Measurements from ENCODE around the gene ARIH2.

ARIH2 gene

GRCh38 chr3:49020330-49021212 is 101.9 kb downstream of the ARIH2 start:
- peak; percentile 43 for DNase-seq

GRCh38 chr3:49021213-49021812 is 102.7 kb downstream of the ARIH2 start:
- DNase-seq: peak; percentile 98

GRCh38 chr3:49021813-49022687 is 103.4 kb downstream of the ARIH2 start, which contains the start of gene NDUFAF3:
Gene NDUFAF3 (plus strand): TSS chr3:49022121. CDS start chr3:49022145, 24 bp downstream.
- peak; percentile 92 for DNase-seq

DNA sequence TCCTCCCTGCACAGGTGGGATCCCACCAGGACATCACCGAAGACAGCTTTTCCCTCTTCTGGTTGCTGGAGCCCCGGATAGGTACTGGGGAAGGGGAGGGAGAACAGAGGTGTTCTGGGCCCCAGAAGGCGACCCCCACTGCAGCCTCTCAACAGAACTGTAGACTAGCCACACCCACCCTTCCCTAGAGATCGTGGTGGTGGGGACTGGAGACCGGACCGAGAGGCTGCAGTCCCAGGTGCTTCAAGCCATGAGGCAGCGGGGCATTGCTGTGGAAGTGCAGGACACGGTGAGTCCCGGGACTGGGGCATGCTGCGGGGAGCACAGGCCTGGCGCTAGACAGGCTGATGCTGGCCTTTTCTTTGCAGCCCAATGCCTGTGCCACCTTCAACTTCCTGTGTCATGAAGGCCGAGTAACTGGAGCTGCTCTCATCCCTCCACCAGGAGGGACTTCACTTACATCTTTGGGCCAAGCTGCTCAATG is 104.1 kb downstream of the ARIH2 start:
- no peak for DNase-seq

DNA sequence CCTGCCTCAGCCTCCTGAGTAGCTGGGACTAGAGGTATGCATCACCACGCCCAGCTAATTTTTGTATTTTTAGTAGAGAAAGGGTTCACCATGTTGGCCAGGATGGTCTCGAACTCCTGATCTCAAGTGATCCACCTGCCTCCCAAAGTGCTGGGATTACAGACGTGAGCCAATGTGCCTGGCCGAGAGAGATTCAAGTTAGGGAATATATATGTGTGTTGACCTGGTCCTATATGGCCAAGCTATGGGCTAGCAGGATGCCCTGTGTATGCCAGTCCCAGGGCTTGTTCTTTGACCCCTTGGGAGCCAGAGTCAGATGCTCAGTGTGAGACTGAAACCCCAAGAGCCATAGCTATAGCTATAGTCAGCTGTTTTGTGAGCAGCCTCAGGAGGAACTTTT is 105.1 kb downstream of the ARIH2 start:
- no peak for DNase-seq

DNA sequence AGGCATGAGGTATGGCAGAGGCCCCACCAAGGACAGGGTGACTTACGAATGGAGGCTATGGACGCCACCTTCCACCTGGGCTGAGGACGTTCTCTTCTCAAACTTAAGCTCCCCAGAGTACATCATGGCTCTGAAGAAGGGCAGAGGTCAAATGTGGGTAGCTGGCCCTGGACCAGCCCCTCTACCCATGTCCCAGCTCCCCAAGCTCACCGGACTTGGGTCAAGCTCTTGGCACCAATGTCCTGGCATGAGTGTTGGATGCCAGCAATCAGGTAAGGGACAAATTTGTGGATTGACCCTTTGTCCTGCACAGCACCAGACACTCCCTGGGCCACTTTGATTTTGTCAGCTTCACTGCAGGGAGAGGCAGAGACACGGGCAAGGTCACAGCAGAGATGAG is 105.8 kb downstream of the ARIH2 start:
- DNase-seq: no peak

DNA sequence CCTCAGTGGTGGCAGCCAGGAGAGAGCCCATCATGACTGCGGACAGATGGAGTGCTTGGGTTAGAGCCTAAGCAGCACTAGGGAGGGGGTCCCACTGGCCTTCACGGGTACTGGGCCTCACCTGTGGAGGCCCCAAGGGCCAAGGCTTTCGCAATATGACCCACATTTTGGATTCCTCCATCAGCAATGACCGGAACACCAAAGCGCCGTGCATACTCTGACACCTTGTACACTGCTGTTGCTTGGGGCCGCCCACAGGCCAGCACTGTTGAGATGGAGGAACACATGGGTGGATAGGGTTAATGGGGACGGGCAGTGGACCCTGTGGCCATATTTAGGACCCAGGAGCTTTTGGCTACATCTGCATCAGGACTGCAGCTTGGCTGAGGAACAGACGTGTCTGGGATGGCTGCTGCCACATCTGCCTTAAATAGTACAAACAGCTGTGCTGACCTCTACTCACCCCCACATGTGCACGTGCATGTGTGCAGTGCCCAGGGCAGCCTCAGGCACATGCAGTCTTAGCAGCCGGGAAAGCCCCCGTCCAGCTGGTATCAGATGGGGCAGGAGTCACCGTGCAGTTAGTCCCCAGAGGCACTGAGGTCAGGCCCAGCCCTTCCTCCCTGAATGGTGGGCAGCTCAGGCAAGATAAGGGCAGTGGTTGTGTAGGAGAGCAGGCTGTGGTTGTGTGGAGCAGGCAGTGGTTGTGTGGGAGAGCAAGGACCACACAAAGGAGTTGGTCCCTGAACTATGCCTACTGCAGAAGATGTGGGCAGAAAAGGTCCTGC is 106.6 kb downstream of the ARIH2 start:
- no peak for DNase-seq

DNA sequence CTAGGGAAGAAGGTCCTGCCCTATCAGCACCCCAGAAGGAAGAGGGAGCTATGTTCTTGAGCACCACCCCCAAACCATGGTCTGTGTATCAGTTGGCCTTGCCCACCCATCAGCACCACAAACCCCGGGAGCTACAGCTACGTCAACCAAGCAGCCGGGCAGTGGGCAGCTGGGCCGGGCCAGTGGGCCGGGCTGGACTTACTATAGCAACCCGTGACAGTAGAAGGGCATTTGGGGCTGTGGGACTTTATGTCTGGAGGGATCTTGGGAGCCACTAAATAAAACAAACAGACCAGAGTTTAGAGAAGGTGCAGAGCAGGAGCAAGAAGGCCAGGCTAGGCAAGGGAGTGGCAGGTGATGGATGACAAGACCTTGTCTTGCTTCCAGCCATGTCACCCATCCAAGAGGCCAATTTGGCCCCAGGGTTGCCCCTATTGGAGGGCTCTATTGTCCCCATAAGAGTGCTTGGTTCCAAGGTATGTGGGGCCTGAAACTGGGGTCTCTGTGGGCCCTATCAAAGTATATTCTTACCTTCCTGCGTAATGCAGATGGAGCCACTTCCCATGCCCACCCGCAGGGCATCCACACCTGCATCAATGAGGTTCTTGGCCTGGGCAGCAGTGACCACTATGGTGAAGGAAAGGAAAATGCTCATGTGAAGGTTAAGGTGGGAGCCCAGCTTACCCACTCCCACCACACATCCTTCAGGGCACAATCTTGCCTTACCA is 107.3 kb downstream of the ARIH2 start:
- no peak for DNase-seq

DNA sequence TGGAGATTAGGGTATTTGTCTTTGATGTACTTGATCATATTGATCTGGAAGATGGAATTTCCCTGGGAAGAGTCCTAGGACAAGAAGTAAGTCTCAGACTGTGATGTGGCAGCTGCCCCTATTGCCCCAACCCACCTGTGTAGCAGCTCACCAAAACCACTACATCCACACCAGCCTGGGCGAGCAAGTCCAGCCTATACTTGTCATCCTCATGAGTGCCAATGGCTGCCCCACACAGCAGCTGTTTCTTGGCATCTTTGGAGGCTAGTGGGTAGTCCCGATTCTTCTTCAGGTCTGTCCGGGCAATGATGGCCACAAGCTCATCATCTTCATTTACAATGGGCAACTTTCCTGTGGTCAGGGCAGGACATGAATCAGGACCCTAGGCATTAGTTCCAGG is 107.9 kb downstream of the ARIH2 start:
- no peak for DNase-seq

- no peak for DNase-seq
Observed at GRCh38 chr3:49027634-49028033, 109.0 kb downstream of the ARIH2 start.

DNA sequence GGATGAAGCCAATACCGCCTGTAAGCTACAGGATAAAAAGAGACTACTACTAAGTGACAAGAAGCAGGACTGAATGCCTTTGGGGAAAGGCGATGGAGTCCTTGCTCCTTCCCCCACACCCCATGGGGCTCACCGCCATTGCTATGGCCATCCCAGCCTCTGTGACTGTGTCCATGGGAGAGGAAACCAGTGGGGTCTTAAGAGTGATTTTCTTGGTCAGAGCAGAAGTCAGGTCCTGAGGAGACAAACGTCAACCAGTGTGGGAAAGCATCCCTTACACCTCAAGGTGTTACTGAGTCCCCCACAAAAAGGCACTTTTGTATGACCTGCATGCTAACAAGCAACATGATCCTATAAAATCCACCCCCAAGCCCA is 109.6 kb downstream of the ARIH2 start:
- no peak for DNase-seq

DNA sequence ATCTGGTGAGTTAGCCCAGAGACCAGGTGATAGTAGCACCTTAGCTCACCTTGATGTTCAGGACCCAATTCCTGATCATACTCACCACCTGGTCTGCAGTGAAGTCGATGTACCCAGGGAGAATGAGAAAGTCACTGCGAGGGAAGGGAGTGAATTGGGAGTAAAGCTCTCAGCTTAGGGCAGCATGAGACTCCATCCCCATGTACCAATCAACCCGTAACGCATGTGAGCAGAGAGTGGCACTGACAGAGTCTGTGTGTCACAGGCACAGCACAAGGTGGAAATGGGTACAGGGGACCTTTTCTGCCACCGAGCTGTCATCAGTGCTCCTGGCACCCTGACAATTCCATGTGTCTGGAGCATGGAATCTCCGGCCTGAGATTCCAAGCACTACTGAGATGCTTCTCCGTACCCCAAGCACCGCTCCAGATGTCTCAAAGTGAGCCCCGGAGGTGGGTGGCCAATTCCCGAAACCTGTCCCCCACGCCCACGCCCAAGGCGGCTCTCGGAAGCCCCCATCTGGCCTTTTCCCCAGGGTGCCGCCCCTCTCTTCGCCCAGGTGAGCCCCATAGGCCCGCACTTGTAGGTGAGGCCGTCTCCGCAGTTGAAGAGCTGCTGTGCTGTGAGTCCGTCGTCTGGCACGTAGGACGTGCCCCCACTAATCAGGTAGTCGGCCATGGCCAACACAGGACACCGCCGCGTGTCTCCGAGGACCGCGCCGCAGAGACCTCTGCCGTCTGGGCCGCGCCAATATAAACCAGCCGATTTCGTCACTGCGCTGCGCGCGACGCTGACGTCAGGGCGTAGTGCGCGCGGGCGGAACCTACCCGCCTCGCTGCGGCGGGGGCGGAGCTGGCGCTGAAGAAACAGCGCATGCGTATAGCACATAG is 110.3 kb downstream of the ARIH2 start, which contains the start of gene IMPDH2:
Gene IMPDH2 (minus strand): TSS at position 726 of the 890 bp plus-strand sequence. CDS start 48 bp downstream, at position 678.
- DNase-seq: peak; percentile 95

- DNase-seq: no peak
Observed at GRCh38 chr3:49029563-49029884, 110.9 kb downstream of the ARIH2 start.

DNA sequence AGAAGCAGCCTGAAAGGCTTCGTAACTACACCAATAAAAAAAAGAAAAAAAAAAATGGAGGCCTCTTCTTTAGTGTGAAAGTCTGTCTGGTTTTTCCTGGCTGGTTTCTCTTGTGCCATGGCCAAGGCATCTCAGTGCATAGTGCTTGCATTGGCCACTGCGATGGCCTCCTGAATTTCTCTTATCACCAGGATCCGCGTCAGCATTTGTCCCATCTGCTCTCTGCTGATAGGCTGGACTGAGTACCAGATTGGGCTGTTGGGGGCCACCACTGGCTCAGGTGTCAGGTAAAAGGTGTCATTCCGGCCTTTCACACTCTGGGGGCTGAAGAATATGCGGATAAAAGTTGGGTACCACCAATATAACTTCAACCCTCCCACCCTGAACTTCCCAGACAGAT is 111.7 kb downstream of the ARIH2 start:
- DNase-seq: no peak

GRCh38 chr3:49032646-49033304 is 114.1 kb downstream of the ARIH2 start:
- DNase-seq: no peak

GRCh38 chr3:49034650-49035049 is 116.0 kb downstream of the ARIH2 start:
- no peak for DNase-seq

GRCh38 chr3:49035281-49035680 is 116.6 kb downstream of the ARIH2 start:
- DNase-seq: no peak

All from CD4-positive, alpha-beta T cell treated with Interferon gamma for 1 hour (primary cell).